Activated gamma-delta T cell (primary cell): ENCODE data around the gene TMEM150B.
A peak's percentile ranks its signal among the peaks of the same experiment; 100 is the strongest.

Source experiments
- DNase-seq: peaks from one replicate; lab custom pipeline; 2025; lab: John Stamatoyannopoulos, UW

Gene TMEM150B

DNA sequence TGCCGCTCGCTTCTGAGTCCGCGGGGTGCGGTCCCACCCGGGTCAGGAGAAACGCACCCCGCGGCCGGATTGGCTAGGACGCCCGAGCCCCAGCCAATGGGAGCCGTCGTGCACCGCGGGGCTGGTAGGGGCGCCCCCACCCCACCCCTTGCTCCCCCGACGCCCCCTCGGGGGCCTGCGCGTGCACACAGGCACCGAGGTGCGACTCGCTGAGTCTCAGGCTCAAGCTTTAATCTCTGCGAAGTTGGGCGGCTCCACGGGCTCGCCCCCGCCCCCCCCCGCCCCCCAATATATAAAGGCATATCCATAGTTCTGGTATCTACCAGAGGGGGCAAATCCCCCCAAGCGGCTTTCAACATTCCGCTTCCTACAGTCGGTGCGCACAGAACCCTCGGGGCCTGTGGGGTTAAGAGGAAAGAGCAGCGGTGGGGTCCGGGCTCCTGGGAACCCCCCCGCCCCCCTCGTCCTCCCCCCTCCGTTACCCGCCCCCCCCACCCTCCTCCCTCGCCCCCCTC lies 29.6 kb upstream of the TMEM150B start, which contains the start of gene COX6B2:
Gene COX6B2 (minus strand): TSS at position 22 of the 515 bp plus-strand sequence. CDS start 198 bp downstream, outside the sequence.
- no peak for DNase-seq

DNA sequence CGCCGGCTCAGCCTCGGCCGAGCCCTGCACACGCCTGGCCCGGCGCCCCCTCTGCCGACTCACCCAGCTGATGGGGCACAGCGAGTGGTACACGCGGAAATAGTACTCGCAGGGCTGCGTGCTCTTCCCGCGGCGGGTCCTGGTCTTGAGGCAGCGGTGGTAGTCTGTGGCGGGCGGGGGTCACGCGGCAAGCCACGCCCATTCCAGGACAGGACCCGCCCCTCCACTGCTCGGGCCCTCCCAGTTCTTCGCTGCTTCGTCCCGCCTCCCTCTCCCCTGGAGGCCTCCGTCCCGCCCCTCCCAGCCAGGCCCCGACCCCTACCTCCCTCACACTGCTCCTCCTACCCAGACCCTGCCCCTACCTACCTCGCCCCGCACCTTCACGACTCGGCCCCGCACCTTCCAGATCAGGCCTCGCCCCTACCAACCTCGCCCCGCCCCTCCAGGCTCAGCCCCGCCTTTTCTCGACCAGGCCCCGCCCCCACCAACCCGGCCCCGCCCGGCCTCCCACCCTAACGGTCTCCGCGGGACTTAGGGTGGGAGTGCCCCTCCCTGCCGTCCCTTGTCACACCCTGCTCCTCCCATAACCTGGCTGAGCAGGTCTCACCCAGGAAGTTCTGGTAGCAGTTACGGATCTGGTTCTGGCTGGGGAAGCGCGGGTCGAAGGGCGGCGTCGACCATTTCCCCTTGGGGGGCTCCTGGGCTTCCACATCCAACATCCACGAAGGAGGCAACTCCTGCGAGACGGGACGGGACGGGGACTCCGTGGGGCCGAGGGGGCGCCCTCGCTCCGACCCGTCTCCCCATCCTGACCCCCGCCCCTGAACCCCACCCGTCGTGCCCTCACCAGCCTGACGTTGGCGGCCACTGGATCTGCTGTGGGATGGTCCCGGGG lies 28.9 kb upstream of the TMEM150B start:
- peak; percentile 48 for DNase-seq

DNA sequence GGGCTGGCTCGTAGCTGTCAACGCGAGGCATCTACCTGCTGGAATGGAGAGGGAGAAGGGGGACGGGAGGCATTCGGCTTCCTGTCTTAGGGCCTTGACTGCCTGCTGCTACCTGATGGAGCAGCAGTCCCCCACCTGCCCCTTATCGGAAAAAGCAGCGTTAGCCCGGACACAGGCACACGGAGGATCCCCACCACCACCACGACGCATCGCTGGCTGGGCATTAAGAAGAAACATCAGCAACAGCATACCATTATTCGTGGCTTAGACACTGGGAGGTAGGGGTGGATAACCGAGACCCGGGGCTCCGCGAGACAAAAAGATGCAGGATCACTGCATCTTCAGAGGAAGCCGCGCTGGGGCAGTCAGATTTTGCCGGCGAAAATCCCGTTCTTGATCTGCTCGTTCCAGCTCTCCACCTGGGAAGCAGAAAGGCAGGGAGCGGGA lies 28.2 kb upstream of the TMEM150B start:
- no peak for DNase-seq

DNA sequence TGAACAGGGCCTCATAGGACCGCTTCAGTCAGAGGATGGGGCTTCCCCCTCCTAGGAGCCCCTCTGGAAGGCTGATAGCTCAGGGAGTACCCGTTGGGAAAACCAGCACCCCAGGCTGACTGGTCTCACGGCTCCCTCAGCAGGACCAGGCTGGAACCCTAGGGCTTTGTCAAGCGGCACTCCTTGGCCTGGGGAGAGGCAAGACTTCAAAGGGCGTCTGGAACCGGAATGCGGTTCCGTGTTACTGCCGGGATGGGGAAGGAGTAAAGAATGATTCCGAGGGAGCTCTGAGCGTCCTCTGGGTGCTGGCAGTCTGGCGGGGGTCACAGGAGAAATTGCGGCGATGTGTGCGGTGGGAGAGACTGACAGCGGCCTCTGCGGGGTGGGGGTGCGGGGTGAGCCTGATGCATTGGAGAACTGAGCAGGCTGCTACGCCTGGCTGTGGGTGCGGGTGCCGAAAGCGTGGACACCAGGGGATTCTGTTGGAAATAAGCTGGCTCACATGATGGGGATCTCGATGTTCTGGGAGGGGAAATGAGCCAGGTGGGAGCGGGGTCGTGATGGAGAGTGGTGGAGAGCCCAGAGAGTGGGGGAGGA lies 27.5 kb upstream of the TMEM150B start:
- no peak for DNase-seq

DNA sequence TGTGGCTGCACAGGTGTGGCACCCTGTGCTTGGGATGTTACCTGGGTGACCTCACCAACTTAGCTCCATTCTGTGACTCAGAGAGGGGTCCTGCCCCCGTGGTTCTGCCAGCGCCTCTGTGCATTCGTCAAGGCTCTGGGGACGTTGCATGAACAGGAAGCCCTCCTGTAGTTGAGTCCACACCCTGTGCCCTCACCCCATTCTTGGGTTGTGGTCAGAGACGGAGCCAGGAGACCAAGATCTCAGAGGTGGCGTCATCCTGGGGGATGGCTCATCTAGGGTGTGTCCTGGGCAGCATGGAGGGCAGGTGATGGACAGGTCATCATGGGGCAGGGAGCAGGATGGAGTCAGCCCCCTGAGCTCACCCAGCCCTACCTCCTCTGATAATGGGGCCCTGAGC lies 26.9 kb upstream of the TMEM150B start:
- DNase-seq: no peak

DNA sequence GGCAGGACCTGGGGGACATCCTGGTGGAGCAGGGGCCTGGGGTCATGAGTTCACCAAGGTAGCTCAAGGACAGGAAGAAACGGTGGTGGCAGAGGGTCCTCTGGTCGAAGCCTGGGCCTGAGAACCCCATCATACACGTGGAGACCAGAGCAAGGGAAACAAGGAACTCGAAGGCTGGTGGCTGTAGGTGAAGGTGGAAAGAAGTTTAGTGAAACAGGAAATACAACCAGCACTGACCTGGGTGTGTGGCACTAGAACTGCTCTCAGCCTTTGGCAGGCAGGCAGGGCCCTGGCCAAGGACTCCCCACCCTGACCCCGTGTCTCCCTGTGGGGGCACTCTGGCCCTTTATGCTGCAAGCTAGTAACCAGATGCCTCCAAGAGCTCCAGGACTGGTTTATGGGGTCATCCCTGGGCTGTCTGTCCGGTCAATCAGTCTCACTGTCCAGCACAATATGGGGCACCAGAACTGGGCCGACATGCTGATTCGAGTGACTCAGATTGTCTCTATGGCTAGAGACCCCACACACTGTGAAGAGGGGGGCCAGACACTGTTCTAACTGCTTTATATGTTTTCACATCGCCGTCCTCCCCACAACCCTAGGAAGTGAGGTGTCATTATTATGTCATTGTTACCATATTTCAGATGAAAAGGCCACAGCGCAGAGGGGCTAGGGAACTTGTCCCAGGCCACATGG lies 25.6 kb upstream of the TMEM150B start:
- no peak for DNase-seq

DNA sequence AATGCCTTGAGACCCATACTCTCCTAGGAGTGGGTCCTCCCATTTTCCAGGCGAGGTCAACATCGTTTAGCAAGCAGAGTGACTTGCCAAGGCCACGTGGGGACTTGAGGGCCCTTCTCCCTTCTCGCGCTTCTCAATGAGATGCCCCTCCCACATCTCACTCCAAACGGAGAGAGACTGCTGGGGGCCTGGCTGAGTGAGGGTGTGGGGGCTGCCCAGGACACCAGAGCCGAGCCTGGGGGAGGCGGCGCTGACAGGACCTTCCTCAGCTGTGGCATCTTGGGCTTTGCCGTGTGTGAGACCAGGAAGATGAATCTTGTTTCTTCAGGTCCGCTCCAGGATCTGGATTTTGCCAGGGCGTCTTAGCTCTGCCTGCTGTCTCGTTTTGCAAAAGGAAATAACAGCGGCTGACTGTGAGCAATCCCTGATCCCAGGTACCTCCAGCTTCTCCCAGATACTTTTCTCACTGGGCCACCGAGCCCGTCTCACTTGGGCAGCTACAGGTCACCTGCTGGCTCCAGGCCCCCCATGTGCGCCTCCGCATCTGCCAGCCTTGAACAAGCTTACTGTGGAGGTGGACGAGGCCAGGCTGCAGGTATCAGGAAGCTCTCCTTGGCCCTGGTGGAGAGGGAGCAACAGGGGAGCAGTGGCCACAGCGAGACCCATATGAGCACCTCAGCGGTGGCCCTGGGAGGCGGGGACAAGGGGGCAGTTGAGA lies 23.3 kb upstream of the TMEM150B start:
- no peak for DNase-seq

DNA sequence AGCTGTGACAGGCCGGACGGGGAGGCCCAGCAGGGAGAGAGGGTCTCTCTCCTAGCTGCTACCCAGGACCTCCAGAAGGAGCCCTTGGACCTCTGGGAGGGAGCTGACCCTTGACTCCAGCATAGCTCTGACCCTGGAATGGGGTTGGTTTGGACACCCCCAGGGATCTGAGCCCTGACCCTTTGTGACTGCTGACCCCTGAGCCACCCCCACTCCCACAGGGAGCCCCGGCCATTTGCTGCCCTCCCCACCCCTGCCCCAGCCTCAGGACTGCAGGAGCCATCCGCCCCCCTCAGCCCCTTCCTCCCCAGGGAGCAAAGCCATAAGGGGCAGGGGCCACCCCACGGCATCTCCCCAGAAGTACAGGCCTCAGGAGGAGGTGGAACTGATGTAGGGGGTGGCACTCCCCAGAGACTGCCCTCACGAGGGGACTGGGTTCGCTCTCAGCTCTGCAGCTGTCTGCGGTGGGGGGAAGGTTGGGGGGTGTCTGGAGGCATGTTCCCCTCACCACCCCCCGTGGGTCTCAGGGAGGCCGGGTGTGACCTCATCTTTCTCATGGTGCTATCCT lies 22.4 kb upstream of the TMEM150B start:
- DNase-seq: no peak

DNA sequence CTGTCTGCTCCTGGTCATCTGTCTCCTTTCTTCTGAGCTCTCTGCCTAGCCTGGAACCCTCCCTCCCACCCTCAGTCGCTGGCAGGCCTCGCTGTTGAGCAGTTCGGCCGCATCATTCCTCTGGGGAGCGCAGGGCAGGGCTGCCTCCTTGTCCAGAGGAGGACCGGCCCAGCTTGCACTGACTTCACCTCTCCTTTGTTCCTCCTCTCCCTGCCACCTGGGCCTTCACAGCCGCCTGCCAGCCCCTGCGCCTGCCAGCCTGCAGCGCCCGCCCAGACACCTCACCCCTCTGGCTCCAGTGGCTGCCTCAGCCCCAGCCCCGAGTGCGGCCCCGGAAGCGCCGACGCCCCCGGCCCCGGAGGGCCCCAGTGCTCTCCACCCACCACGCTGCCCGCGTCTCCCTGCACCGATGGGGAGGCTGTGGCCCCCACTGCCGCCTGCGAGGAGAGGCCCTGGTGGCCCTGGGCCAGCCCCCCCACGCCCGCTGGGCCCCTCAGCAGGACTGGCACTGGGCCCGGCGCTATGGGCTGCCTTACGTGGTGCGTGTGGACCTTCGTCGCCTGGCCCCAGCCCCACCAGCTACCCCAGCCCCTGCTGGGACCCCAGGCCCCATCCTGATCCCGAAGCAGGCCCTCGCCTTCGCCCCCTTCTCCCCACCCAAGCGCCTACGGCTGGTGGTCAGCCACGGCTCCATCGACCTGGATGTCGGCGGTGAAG lies 21.7 kb upstream of the TMEM150B start:
- DNase-seq: no peak

DNA sequence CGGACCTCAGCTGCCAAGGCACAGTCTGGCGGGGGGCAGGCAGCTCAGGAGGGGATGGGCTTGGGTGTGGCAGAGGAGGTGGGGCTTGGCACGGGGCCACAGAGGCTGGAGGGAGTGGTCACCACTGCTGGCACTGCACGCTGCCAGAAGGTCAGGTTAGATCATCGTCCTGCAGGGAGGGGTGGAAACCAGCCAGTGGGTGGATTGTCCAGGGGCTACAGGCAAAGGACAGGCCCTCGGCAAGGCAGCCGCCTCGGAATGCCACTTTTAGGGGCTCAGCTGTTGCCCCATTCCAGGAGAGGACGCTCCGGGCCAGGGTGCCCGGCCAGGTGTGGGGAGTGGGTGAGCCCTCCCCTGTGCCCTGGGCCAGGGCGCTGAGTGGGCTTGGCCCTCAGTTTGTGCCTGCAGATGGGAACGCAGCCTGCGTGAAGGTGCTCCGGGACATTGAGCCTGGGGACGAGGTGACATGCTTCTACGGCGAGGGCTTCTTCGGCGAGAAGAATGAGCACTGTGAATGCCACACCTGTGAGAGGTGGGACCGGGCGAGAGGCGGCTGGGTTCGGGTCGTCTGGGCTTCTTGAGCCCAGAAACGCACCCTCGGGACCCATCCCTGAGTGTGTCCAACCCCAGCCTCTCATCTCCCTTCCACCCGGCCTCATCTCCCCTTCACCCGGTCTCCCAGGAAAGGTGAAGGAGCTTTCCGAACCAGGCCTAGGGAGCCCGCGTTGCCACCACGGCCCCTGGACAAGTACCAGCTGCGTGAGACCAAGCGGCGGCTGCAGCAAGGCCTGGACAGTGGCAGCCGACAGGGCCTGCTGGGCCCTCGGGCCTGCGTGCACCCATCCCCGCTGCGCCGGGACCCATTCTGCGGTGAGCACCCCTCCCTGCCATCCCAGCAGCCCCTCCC lies 20.9 kb upstream of the TMEM150B start:
- no peak for DNase-seq

DNA sequence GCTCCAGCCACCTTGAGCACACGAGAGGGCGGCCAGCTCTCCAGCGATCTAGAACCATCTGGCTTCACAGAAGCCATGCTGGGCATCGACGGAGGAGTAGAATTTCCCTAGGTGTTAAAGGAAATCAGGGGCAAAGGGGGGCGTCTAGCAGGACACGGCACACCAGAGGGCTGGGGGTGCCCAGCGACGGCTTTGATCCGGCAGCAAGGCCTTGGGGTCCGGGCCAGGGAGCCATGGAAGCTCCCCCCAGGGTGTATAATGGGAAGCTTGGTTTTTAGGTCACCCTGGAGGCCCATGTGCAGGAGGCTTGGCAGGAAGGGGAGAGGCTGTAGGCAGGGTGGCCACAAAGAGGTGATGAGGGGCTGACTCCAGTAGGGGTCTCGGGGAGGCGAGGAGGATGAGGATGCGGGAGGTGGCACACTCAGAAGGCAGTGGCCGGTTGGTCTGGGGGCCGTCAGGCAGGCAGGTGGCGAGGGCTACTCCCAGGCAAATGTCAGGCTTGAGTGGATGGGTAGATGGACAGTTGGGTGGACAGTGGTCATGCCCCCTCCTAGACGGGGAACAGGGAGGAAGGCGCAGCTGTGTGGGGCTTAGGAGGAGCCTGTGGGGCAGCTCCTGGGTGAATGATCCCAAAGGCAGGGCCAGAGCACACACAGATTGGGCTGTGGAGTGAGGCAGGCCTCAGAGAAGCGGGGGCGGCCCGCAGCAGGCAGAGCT lies 20.1 kb upstream of the TMEM150B start:
- no peak for DNase-seq

DNA sequence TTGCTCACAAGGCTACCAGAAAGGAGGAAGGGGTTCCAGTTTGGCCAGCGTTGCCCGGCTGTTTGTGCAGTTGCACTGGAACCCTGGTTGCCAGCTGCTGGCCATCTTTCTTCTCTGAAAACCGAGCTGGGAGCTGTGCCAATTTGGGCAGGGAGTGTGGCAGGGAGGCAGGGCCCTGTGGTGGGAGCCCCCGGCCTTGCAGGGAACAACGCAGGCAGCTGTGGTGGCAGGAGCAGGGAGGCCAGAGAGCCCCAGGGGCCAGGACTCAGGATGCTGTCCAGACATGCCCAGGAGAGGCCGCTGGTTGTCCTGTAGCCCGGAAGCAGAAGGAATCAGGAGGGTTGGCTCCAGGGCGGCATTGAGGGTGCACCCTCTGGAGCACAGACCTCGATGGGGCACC lies 19.3 kb upstream of the TMEM150B start:
- no peak for DNase-seq

DNA sequence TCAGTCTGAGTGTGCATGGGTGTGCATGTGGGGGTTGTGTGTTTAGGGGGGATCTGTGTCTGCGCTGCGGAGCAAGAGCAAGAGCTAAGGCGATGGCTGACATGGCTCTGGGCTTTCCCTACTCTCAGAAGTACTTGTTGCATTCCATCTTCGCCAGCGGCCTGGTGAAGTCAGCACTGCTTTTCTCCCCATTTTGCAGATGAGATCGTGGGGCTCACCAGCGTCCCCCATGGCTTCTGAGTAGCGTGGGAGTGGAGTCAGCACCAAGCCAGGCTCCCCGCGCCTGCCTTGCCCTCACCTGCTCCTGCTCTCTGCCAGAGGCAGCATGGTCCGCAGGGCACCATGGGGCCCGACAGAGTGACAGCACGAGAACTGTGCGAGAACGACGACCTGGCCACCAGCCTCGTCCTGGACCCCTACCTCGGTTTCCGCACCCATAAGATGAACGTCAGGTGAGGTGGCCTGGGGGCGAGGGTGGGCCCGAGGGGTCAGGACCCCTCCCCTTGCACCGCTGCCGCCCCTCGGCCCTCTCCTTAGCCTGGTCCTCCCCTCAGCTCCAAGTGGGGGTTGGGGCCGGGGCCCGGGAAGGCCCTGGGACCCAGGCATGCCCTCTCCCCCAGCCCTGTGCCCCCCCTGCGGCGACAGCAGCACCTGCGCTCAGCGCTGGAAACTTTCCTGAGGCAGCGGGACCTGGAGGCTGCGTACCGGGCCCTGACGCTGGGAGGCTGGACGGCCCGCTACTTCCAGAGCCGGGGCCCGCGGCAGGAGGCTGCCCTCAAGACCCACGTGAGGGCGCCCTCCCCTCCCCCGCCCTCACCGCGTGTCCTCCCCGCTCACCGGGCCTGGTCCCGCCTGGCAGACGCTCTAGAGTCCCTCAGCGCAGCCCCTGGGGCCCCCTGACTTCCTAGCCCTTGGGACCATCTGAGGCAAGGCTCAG lies 16.7 kb upstream of the TMEM150B start:
- no peak for DNase-seq

DNA sequence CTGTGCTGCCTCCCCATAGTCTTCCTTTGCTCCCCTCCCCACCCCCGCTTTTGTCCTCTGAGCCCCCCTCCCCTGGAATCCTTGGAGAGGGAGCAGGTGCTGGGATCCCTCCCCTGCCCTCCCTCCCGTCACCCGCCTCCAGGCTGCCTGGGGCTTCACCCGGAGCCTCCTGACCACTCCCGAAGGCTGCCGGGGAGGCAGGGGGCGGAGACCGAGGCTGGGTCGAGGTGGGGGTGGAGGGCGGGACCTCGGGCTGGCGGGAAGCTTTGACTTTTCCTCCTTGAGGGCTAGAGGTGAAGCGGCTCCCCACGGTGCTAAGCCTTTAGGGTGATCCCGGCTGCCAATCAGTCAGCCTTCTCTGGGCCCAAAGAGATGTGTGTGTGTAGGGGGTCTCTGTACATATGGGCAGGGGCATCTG lies 16.0 kb upstream of the TMEM150B start:
- DNase-seq: no peak

DNA sequence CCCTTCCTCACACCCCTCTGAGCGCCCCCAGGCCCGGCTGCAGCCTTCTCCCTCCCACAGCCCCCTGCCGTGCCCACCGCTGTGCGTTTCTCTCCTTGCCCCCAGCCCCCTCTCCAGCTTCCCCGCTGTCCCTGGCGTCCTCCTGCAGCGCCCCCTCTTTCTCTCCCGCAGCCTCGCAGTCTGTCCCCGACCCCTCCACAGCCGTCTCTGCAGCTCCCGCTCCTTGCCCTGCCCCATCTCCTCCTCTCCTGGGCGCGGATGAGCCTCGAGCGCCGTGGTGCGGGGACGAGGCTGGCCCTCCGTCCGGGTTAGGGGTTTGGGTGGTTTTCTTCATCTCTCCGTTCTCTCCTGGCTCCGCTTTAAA lies 15.6 kb upstream of the TMEM150B start:
- no peak for DNase-seq

DNA sequence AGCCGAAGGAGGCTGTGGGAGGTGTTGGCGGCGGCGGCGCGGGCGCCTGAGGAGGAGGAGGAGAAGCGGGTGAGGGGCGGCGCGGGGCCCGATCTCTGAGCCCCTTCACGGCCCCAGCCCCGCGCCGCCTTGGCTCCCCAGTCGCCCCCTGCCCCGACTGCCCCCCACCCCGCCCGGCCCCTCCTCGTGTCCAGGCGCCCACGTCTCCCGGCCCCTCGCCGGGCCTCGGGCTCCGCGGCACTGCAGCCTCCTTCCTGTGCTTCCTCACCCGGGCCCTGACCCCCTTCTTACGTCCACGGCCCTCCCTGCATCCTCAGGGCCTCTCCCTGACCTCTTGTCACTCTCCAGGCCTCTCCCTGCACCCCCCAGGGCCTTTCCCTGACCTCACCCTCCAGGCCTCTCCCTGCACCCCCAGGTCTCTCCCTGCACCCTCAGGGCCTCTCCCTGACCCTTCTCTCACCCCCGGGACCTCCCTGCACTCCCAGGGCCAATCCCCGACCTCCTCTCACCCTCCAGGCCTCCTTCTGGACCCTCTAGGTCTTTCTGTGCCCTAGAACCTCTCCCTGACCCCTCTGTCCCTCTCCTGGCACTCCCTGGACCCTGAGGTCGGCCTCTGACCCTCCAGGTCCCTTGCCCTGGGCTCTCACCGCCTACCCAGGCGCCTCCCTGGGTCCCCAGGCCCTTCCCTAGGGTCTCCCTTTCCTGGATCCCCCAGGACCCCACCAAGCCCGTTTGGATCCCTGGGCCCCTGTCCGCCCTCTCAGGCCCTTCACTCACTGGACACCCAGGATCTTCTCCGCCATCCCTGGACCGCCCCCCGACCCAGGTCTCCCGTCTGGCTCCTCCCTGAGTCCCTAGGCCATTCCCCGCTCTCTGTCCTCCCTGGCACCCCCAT lies 15.0 kb upstream of the TMEM150B start:
- DNase-seq: no peak
